GM18868 (cell line): Measurements from ENCODE around the gene SLC44A4.
A peak's percentile ranks its signal among the peaks of the same experiment; 100 is the strongest.
"Not testable (repeated sequence)": the region's sequence is repeated elsewhere in the genome, so short reads cannot be mapped to it uniquely, and the experiment has no call there.

Experiments
- ATAC-seq: cut with Tn5 transposase; IDR thresholded peaks from one replicate; pipeline ENCODE4 v1.9.1; 2021; ENCODE audit warnings: mild to moderate bottlenecking, moderate library complexity; ENCODE audit not compliant: unreplicated experiment

The SLC44A4 gene

GRCh38 chr6:31880616-31881015, 1.8 kb upstream of the SLC44A4 start:
- no peak for ATAC-seq

- ATAC-seq = no peak
Observed at GRCh38 chr6:31879901-31880300, 1.1 kb upstream of the SLC44A4 start.

- ATAC-seq = no peak
Observed at GRCh38 chr6:31879143-31879542, 346 bp upstream of the SLC44A4 start.

GRCh38 chr6:31878222-31878621, 575 bp downstream of the SLC44A4 start:
- no peak for ATAC-seq

GRCh38 chr6:31877651-31878161, 1.1 kb downstream of the SLC44A4 start:
- ATAC-seq = no peak

- no peak for ATAC-seq
Observed at GRCh38 chr6:31877125-31877650, 1.6 kb downstream of the SLC44A4 start.

- ATAC-seq = no peak
Observed at GRCh38 chr6:31876357-31876756, 2.4 kb downstream of the SLC44A4 start.

- ATAC-seq = no peak
Observed at GRCh38 chr6:31875877-31876276, 2.9 kb downstream of the SLC44A4 start.

- no peak for ATAC-seq
Observed at GRCh38 chr6:31874836-31875572, 3.8 kb downstream of the SLC44A4 start.

GRCh38 chr6:31874084-31874670, 4.6 kb downstream of the SLC44A4 start:
- ATAC-seq = no peak

- no peak for ATAC-seq
Observed at GRCh38 chr6:31871046-31871659, 7.6 kb downstream of the SLC44A4 start.

GRCh38 chr6:31870385-31870921, 8.3 kb downstream of the SLC44A4 start:
- no peak for ATAC-seq

GRCh38 chr6:31869343-31869742, 9.5 kb downstream of the SLC44A4 start:
- no peak for ATAC-seq

- not testable (repeated sequence) for ATAC-seq
Observed at GRCh38 chr6:31868658-31868971, 10.2 kb downstream of the SLC44A4 start.

GRCh38 chr6:31865205-31866118, 13.3 kb downstream of the SLC44A4 start:
- no peak for ATAC-seq

GRCh38 chr6:31864818-31865204, 14.0 kb downstream of the SLC44A4 start:
- no peak for ATAC-seq

- not testable (repeated sequence) for ATAC-seq
Observed at GRCh38 chr6:31864123-31864562, 14.7 kb downstream of the SLC44A4 start.

GRCh38 chr6:31862344-31863235, 16.2 kb downstream of the SLC44A4 start, which contains the start of gene NEU1:
NEU1 (minus strand) TSS chr6:31862821; CDS start chr6:31862776, 45 bp downstream.
- peak; percentile 89 for ATAC-seq

GRCh38 chr6:31861919-31862343, 16.9 kb downstream of the SLC44A4 start:
- no peak for ATAC-seq
